Stimulated activated CD8-positive, alpha-beta memory T cell treated with anti-CD3 and anti-CD28 coated beads, Interleukin-4, amount 100 ng/mL, for 48 hours (primary cell): ENCODE measurements around the gene DAPK3.
A peak's percentile ranks its signal among the peaks of the same experiment; 100 is the strongest.
"Not testable (repeated sequence)": the region's sequence is repeated elsewhere in the genome, so short reads cannot be mapped to it uniquely, and the experiment has no call there.

ENCODE experiments used
- DNase-seq: peaks from one replicate; pipeline ENCODE4 v3.0.0-alpha.2; 2020

Gene DAPK3

DNA sequence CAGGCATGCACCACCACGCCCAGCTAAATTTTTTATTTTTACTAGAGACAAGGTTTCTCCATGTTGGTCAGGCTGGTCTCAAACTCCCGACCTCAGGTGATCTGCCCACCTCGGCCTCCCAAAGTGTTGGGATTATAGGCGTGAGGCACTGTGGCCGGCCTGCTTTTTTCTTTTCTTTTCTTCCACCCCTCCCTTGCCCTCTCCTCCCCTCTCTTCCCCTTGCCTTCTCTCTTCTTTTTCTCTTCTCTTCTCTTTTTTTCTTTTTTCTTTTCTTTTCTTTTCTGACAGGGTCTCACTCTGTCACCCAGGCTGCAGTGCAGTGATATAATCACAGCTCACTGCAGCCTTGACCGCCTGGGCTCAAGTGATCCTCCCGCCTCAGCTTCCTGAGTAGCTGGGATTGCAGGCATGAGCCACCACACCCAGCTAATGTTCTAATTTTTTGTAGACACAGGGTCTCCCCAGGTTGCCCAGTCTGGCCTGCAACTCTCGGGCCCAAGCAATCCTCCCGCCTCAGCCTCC, 18.1 kb downstream of the DAPK3 start:
- DNase-seq: not testable (repeated sequence)

DNA sequence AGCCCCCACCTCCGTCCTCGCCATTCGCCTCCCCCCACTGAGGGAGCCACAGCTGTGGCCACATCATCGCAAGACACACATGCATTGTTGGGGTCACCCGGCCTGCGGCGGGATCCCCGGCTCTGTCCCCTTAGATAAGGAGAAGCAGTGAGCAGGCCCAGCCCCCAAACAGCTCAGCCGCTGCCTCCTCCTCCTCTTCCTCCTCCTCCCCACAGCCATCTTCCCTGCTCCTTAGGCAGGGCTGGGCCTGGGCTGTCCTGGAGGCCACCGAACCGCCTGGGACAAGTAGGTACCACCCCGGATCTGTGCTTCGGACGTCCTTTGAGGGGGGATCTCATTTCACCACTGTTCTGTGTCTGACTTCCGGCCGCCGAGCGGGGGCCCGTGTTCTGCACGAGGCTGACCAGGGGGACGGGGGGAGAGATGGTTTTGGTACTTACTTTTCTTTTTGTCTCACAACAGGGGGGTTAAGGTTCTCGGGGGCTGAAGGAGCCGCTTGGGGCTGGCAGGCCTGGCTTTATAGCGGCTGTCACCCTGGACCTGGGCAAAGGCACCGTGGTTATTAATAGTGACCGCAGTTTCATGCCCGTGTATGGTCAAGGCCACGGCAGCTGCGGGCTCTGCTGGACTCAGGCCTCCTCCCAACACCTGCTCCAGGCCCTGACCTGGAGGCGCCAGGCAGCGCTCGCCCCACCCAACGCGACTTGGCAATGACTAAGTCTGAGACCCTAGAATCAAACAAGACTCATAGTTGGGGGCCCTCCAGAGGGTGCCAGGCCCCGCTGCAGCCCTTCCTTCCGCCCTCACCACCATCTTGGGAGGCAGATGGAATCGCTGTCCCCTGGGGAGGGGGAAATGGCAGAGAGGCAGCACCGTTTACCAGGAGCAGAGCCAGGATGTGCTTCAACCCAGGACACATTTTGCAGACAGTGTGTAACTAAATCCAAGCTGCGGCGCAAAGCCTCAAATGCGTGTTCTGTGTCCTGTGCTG, 19.7 kb downstream of the DAPK3 start:
- DNase-seq: peak; percentile 36

DNA sequence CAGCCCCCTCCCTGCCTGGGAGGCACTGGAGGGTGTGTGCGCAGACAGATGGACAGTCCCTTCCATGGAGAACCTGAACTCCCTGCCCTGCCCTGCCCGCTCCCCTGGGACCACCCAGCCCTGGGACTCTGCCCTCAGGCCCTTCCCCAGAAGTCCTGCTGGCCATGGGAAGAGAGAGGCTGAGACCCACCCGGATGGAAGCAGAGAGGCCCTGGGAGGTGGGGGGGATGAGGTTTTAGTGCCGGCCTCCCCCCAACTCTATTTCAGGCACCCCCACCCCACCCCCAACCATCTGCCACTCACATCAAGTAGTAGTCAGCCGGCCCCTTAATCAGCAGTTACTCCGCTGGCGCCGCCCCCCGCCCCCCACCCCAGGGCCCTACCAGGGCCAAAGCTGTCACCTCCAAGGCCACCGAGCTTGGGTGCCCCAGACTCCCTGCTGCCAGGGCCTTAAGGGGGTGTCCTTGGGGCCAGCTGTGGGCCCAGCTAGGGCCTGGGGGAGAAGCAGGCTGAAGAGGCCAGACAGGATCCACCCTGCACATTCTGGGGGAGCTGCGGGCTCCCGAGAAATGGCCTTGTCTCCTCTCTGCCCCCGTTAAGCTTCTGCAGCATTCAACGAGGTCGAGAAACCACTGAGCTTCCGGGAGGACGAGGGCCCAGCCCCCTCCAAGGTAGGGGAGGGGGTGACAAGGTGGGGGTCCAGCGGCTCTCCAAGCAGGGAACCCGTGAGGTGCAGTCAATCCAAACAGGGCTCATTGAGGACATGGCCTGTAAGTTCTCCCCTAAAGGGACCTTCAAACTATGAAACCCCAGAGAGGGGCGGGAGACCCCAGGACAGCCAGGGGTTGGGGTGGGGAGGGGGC, 20.7 kb downstream of the DAPK3 start:
- DNase-seq: no peak

DNA sequence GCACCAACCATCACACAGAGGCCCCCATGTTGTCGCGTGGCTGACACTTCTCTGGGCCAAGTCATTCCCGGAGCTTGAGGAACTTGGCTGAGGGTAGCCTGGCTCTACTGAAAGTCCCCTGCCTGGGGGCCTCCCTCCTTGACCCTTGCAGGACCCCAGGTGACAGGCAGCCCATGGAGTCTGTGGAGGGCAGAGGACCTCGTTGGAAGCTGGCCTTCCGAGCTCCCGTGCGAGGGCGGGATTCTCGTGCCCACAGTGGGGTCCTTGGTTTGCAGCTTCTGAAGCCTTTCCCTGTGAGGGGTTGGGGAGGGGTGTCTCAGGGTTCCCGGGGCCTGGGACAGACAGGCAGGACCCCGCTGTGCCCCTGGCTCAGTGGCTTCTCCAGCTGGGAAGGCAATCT, 21.6 kb downstream of the DAPK3 start:
- no peak for DNase-seq

DNA sequence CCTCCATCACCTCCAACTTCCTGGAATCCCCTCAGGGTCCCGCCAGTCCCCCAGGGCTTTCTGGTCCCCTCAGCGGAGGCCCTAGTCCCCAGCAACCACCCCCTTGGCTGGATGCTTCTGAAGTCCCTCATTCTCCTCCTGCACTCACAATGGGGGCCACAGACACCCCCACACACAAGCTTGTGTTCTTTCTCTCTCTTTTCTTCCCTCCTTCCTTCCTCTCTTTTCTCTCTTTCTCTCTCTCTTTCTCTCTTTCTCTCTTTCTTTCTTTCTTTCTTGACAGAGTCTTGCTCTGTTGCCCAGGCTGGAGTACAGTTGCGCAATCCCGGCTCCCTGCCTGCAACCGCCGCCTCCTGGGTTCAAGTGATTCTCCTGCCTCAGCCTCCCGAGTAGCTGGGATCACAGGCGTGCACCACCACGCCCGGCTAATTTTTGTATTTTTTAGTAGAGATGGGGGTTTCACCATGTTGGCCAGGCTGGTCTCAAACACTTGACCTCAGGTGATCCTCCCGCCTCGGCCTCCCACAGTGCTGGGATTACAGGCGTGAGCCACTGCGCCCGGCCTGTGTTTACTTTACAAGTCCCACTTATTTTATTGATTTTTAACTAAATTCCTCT, 23.5 kb downstream of the DAPK3 start:
- not testable (repeated sequence) for DNase-seq

DNA sequence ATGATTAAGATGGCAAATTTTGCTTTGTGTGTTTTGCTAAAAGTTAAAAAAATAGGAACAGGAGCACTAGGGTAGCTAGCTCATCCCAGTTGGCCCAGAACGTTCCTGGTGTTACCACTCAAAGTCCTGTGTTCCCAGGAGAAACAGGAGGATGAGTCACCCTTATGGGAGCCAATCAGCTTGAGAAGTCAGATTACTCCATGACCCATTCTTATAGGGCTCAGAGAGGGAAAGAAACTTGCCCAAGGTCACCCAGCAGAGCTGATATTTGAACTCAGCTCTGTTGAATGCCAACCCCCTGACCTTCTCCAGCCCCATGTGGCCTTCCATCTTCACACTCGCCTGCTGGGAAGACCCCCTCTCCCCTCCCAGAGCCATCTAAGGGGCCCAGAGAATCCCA, 25.1 kb downstream of the DAPK3 start:
- DNase-seq: no peak

DNA sequence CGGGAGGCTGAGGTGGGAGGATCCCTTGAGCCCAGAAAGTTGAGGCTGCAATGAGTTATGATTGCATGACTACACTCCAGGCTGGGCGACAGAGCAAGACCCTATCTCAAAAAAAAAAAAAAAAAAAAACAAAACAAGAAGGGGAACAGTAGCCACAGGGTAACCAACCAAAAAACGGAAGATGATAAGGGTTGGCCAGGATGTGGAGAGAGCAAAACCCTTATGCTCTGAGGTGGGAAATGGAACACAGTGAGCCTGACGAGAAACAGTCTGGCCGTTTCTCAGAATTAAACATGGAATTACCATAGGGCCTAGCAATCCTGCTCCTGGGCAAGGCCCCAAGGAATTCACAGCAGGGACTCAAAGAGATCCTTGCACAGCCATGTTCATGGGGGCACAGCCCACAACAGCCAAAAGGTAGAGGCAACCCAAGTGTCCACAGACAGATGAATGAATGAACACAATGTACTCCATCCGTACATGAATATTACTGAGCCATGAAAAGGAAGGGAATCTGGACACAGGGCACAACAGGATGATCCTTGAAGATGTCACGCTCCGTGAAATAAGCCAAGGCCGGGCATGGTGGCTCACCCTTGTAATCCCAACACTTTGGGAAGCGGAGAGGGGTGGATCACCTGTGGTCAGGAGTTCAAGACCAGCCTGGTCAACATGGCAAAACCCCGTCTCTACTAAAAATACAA, 26.7 kb downstream of the DAPK3 start:
- DNase-seq: no peak

DNA sequence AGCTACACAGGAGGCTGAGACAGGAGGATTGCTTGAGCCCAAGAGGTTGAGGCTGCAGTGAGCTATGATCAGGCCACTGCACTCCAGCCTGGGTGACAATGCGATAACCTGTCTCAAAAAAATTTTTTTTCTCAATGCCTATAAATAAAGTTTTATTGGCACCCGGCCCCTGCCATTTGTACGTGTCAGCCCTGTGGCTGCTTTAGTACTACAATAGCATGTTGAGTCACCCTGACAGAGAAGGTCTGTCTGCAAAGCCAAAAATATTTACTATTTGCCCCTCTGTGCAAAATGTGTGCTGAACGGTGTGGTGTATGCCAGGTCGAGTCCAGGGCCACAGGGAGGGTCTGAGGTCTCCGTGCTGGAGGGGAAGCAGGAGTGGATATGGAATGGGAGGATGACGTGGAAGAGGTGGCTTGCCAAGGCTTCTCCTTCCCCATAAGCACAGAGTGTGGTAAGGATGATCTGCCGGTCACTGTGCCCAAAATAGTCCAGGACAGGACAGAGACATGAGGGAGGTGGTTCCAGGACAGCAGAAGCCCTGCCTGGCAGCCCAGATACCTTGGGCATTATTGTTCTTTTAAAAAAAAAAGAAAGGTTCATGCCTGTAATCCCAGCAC, 28.0 kb downstream of the DAPK3 start:
- no peak for DNase-seq

DNA sequence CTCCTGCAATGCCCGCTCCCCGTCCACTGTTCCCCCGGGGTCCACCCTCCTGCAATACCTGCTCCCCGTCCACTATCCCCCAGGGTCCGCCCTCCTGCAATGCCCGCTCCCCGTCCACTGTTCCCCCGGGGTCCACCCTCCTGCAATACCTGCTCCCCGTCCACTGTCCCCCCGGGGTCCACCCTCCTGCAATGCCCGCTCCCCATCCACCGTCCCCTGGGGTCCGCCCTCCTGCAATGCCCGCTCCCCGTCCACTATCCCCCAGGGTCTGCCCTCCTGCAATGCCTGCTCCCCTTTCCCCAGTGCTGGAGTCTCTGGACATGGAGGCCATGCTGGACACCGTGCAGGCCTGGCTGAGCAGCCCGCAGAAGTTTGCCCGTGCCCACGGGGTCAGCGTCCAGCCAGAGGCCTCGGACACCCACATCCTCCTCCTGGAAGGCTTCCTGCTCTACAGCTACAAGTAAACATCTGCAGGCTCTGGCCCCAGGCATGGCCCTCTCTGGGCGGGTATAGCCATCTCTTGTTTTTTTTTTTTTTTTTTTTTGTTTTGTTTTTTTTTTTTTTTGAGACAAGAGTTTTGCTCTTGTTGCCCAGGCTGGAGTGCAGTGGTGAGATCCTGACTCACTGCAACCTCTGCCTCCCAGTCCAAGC, 32.5 kb downstream of the DAPK3 start:
- not testable (repeated sequence) for DNase-seq

DNA sequence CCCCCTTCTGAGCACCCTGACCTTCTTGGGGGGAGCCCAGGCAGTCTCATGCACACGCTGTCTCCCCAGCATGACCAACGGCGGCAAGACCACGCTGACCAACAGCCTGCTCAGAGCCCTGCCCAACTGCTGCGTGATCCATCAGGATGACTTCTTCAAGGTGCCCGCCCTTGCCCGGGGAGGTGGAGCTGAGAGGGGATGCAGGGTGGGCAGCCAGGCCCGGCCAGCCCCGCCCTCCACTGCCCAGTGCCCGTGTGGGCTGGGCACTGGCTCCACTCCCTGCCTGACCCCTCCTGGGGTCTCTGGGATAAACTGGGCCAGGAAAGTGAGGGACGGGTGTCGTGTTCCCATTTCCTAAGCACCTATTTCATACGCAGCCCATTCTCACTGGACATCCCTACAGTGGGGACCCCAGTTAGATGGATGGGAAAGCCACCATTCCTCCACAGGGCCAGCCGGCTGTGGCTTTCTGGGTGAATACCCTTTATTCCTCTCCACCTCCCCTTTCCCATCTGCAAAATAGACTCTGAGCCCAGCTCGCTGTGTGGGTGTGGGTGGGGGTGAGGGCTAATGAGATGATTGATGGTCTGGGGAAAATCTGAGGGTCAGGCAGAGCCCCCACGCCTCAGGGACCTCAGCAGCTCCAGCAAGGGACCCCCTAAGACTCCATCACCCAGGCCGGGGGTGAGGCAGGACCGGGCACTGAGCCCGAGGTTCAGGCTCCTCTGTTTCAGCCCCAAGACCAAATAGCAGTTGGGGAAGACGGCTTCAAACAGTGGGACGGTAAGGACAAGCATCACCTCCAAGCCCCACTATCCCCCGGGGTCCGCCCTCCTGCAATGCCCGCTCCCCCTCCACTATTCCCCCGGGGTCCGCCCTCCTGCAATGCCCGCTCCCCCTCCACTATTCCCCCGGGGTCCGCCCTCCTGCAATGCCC, 34.1 kb downstream of the DAPK3 start:
- no peak for DNase-seq

DNA sequence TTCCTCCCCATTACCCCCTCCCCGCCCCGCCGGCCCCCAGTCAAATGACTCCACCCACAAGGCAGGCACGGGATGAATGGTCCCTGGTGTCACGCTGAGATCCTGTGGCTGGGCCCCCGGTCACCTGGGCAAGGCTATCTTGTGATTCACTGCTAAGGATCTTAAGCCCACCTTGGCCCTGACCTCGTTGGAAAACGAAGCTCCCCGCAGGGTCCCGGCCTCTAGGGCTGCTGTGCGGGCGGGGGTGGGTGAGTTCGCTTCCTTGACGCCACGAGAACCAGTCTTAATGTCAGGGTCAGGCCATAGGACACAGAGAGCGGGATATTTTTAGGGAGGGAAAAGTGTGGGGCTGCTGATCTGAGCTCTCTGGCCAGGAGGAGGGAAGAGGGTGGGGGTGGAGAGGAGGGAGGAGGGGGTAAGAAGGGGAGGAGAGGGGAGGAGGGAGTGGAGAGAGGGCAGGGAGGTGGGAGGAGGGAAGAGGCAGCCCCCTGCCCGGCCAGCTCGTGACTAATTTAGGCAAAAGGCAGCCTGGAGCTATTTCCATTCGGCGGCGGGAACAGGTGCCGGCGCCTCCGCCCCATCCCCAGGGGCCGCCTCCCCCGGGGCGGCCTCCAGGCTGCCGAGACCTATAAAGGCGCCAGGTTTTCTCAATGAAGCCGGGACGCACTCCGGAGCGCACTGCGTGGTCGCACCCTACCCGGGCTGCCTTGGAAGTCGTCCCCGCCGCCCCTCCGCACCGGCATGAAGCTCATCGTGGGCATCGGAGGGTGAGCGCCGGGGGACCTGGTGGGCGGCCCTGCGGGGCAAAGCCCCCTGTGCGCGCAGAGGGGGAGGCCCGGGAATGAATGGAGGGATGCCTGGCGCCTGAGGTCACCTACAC, 37.7 kb downstream of the DAPK3 start, which contains the start of gene NMRK2:
Gene NMRK2 (plus strand): TSS at position 139 of the 880 bp plus-strand sequence. CDS start 603 bp downstream, at position 742.
- peak; percentile 27 for DNase-seq

DNA sequence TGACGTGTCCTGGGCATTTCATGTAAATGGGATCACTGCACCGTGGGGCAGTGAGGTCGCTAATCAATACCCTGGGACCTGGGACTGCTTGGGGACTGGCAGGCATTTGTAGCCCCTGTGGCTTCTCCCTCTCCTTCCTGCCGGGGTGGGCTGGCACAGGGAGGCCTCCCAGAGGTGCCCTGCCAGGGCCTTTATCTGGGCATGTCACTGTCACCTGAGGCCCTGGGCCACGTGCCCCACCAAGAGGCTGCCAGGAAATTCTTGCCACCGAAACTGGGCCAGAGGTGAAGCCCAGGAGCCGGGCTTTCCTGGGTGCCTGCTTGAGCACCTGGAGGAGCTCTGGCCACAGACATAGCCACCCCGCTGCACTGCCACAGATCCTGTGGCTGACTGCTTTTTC, 39.9 kb downstream of the DAPK3 start:
- no peak for DNase-seq

DNA sequence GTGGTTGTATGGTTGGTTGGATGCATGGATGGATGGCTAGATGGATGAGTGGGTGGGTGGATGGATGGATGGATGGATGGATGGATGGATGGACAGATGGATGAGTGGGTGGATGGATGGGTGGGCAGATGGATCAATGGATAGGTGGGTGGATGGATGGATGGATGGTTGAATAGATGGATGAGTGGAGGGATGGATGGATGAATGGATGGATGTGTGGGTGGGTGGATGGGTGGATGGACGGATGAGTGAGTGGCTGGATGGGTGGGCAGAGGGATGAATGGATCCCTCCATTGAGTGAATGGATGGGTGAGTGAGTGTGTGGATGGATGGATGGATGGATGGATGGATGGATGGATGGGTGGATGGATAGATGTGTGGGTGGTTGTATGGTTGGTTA, 47.0 kb downstream of the DAPK3 start:
- DNase-seq: no peak

DNA sequence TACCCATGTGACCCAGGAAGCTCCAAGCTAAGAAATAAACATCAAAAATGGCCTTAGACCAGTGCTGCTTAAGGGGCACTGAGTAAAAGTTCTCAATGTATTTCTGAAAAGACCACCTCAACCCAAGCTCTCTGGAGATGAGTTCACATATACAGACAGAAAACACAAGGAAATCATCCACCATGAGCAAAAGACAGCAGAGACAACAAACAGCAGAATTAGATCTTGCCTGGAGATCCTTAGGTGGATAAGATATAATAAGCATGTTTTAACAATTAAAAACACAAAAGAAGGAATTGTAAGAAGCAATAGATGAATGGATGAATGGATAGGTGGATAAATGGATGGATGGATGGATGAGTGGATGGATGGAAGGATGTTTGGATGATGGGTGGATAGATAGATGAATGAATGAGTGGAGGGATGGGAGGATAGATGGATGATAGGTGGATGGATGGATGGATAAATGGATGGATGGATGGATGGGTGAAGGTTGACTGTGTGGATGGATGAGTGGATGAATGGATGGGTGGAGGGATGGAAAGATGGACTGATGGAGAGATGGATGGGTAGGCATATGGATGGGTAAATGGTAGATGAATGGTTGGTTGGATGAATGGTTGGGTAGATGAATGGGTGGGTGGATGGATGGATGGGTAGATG, 47.7 kb downstream of the DAPK3 start:
- DNase-seq: no peak

DNA sequence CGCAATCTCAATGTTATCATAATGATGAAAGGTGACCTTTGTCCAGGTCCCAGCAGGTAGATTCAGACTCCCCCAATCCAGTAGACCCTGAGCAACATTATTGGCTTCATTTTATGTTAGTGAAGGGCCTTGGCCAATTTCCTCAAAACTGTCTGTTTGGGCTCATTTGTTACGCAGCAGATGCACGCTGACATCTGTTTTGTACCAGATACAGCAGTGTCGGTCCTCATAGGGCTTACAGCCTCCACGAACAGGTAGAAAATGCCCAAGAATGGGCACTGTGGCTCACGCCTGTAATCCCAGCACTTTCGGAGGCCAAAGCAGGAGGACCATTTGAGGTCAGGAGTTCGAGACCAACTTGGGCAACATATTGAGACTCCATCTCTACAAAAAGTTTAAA, 51.1 kb downstream of the DAPK3 start:
- no peak for DNase-seq

DNA sequence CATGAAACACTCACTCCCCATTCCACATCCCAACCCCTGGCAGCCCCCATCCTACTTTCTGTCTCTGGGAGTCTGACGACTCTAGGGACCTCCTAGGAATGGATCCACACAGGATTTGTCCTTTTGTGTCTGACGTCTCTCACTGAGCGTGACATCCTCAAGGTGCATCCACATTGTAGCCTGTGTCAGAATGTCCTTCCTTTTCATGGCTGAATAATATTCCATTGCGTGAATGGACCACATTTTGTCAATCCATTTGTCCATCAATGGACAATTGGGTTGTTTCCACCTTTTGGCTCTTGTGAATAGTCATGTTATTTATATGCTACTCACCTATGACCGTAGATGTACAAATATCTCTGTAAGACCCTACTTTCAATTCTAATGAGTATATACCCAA, 54.9 kb downstream of the DAPK3 start:
- DNase-seq: no peak

DNA sequence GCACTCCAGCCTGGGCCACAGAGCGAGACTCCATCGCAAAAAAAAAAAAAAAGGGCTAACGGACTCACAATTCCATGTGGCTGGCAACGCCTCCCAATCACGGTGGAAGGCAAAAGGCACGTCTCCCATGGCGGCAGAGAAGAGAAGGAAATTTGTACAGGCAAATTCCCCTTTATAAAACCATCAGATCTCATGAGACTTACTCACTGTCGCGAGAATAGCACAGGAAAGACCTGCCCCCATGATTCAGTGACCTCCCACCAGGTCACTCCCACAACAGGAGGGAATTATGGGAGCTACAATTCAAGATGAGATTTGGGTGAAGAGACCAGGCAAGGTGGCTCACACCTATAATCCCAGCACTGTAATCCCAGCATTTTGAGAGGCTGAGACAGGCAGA, 56.7 kb downstream of the DAPK3 start:
- no peak for DNase-seq

DNA sequence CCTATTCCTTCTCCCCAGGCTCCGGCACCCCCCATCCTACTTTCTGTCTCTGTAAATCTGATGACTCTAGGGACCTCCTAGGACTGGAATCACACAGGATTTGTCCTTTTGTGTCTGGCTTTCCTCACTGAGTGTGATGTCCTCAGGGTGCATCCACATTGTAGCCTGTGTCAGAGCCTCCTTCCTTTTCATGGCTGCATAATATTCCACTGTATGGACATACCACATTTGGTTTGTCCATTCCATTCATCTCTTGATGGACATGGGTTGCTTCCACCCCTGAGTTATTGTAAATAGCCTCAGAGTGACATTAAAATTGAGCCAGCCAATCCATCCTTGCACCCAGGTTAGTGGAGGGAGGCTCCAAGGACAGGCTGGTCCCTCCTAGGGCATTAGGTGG, 60.8 kb downstream of the DAPK3 start:
- DNase-seq: no peak
